Sigmoid colon (tissue), 7 donors: Measurements from ENCODE around the gene CYP24A1. TPM values are rescaled to one million over a fixed set of nuclear protein-coding genes. Genes with fewer than 3 reads are reported as not detected.

Experiments used
- DNase-seq: peaks from one replicate; pipeline ENCODE4 v3.0.0-alpha.2; 2019
- H3K27ac ChIP-seq, 4 donors: fragments of 200-600 bp; sonication (generic); one replicate each; pipeline ENCODE4 v1.5.1; 2016 to 2019; ENCODE audit warnings: mild to moderate bottlenecking in 1 of 4
- H3K27me3 ChIP-seq, 3 donors: fragments of 200-600 bp; sonication (generic); one replicate each; pipeline ENCODE4 v1.5.1; 2019; ENCODE audit warnings: mild to moderate bottlenecking in 1 of 3
- H3K36me3 ChIP-seq, 4 donors: fragments of 200-600 bp; sonication (generic); one replicate each; pipeline ENCODE4 v1.5.1; 2016 to 2019
- H3K4me1 ChIP-seq, 4 donors: fragments of 200-600 bp; sonication (generic); one replicate each; pipeline ENCODE4 v1.5.1; 2017 to 2019
- H3K4me3 ChIP-seq, 4 donors: fragments of 200-600 bp; sonication (generic); one replicate each; pipeline ENCODE4 v1.5.1; 2017 to 2019; ENCODE audit warnings: mild to moderate bottlenecking in 2 of 4, moderate library complexity in 1 of 4
- H3K9me3 ChIP-seq, 4 donors: fragments of 200-600 bp in 3 of 4; sonication (generic) in 3 of 4; one replicate each; pipeline versions ENCODE4 v1.5.1 to v1.6.1; 2013 to 2019
- CTCF ChIP-seq, 4 experiments: fragments of 450-650 bp in 3 of 4; fragments of 200-600 bp in 1 of 4; IDR thresholded peaks; one replicate each; pipeline ENCODE4 v1.5.1; 2016 to 2019; ENCODE audit warnings: antibody characterized with exemption in 4 of 4, mild to moderate bottlenecking in 3 of 4, moderate library complexity in 2 of 4
- EP300 ChIP-seq, 4 donors: sonication (generic); formaldehyde crosslinking; IDR thresholded peaks; one replicate each; pipeline ENCODE4 v1.6.1; 2017; ENCODE audit warnings: antibody characterized with exemption in 4 of 4
- POLR2A ChIP-seq, 2 donors: fragments of 450-650 bp; IDR thresholded peaks; one replicate each; pipeline ENCODE4 v1.6.1; 2016; ENCODE audit warnings: antibody characterized with exemption in 2 of 2, mild to moderate bottlenecking in 2 of 2, moderate library complexity in 2 of 2
- POLR2AphosphoS5 ChIP-seq, 4 donors: sonication (generic); formaldehyde crosslinking; IDR thresholded peaks; one replicate each; pipeline ENCODE4 v1.6.1; 2017; ENCODE audit warnings: antibody characterized with exemption in 4 of 4
- WGBS, 2 donors: extraction: QIAGEN DNeasy Blood & Tissue Kit; methylation state at CpG; one replicate each; pipeline ENCODE4 v1.1.7; 2013; 5-methylcytosine and 5-hydroxymethylcytosine counted together
- intact Hi-C: fragments of 100-400 bp; cut with DNase I; formaldehyde crosslinking; loops from one replicate; pipeline ENCODE4 v1.15.1; 2023
- polyA plus RNA-seq, 3 donors: library from polyadenylated mRNA; stranded (reverse); fragments of 200-250 nt; gene quantifications; one replicate each; pipeline ENCODE4 v1.2.3, GENCODE V29; 2013
- total RNA-seq, 4 donors: library from RNA; depleted of rRNA; stranded (reverse); fragments of >200 nt; gene quantifications; one replicate each; pipeline ENCODE4 v1.1.0, GENCODE V29; 2016
- donor health status: healthy with polysubstance abuse.
- donor health status: Bipolar disorder and iron deficiency.
- donor health status: healthy.

CYP24A1 gene
- total and polyA plus RNA-seq, 7 donors = 0.26 to 1.8 TPM; not detected in 5

GRCh38 chr20:54158856-54159418 lies 14.8 kb downstream of the CYP24A1 start:
- Histone ChIP-seq H3K36me3 (no peaks in the 10 kb centered on the region), H3K27me3 (no peaks in the 10 kb centered on the region), H3K4me3 (no peak overlapping the region), H3K4me1 (no peaks in the 10 kb centered on the region), H3K9me3 (no peaks in the 10 kb centered on the region), H3K27ac (no peak overlapping the region)
- intact Hi-C loops = no loop called here
- DNase-seq = no peak
- WGBS, 2 donors = 86 to 90% methylated on average over 8 of the region's 8 CpGs
- TF ChIP-seq CTCF (IDR thresholded peaks at IDR 0.05) (no peak), POLR2AphosphoS5 (IDR thresholded peaks at IDR 0.05) (no peak), POLR2A (IDR thresholded peaks at IDR 0.05) (no peak), EP300 (IDR thresholded peaks at IDR 0.05) (no peak)

GRCh38 chr20:54158226-54158625 lies 15.6 kb downstream of the CYP24A1 start:
- 76 to 88% methylated on average over 3 of the region's 3 CpGs for WGBS, 2 donors
- no peaks in the 10 kb centered on the region for H3K27me3 ChIP-seq

GRCh38 chr20:54156981-54157835 lies 16.6 kb downstream of the CYP24A1 start:
- H3K36me3 ChIP-seq = no peaks in the 10 kb centered on the region
- intact Hi-C loops = no loop called here
- H3K9me3 ChIP-seq = no peaks in the 10 kb centered on the region
- TF ChIP-seq POLR2AphosphoS5 (IDR thresholded peaks at IDR 0.05) (no peak), EP300 (IDR thresholded peaks at IDR 0.05) (no peak), POLR2A (IDR thresholded peaks at IDR 0.05) (no peak), CTCF (IDR thresholded peaks at IDR 0.05) (no peak)
- H3K4me3 ChIP-seq = no peak overlapping the region
- H3K27me3 ChIP-seq = no peaks in the 10 kb centered on the region
- H3K4me1 ChIP-seq = no peaks in the 10 kb centered on the region
- no peak overlapping the region for H3K27ac ChIP-seq
- 84 to 85% methylated on average over 19 of the region's 19 CpGs for WGBS, 2 donors
- no peak for DNase-seq

More at GRCh38 chr20:54158226-54158625, 15.6 kb downstream of the CYP24A1 start:
- TF ChIP-seq CTCF (IDR thresholded peaks at IDR 0.05) = no peak
- TF ChIP-seq EP300 (IDR thresholded peaks at IDR 0.05) = no peak
- no peak for TF ChIP-seq POLR2A (IDR thresholded peaks at IDR 0.05)
- TF ChIP-seq POLR2AphosphoS5 (IDR thresholded peaks at IDR 0.05) = no peak
- H3K4me1 ChIP-seq = no peaks in the 10 kb centered on the region
- no peak overlapping the region for H3K4me3 ChIP-seq
- H3K36me3 ChIP-seq = no peaks in the 10 kb centered on the region
- intact Hi-C loops = no loop called here
- H3K9me3 ChIP-seq = no peaks in the 10 kb centered on the region
- H3K27ac ChIP-seq = no peak overlapping the region
- DNase-seq = no peak

GRCh38 chr20:54156522-54156921 lies 17.3 kb downstream of the CYP24A1 start:
- no peak for TF ChIP-seq POLR2A (IDR thresholded peaks at IDR 0.05)
- no peak for TF ChIP-seq POLR2AphosphoS5 (IDR thresholded peaks at IDR 0.05)
- TF ChIP-seq CTCF (IDR thresholded peaks at IDR 0.05) = no peak
- TF ChIP-seq EP300 (IDR thresholded peaks at IDR 0.05) = no peak
- Histone ChIP-seq H3K4me1 (no peaks in the 10 kb centered on the region), H3K4me3 (no peak overlapping the region), H3K9me3 (no peaks in the 10 kb centered on the region), H3K36me3 (no peaks in the 10 kb centered on the region), H3K27me3 (no peaks in the 10 kb centered on the region), H3K27ac (no peak overlapping the region)
- intact Hi-C loops = no loop called here
- no peak for DNase-seq
- 92% methylated on average over 5 of the region's 5 CpGs for WGBS, 2 donors
